ENCODE measurements around the gene TRIM69.

GRCh38 chr15:44769521-44769920 is 33.2 kb downstream of the TRIM69 start:
- TF ChIP-seq CTCF (IDR thresholded peaks at IDR 0.05; ENCODE audit: low read length) (no peak), EZH2 (IDR thresholded peaks at IDR 0.05; ENCODE audit: borderline replicate concordance, low read length) (no peak)

Measured in OCI-LY1 (cell line).